Panc1 (cell line): Measurements from ENCODE around the gene HTR1E. TPM values are rescaled to one million over a fixed set of nuclear protein-coding genes. Genes with fewer than 3 reads are reported as not detected.

Experiments used
- ATAC-seq: fragments of 200-7000 bp; cut with Tn5 transposase; 2 replicates; pipeline ENCODE4 v1.9.1; 2020; ENCODE audit warnings: mild to moderate bottlenecking, moderate library complexity
- BruUV-seq: library from RNA; stranded (reverse); fragments of 400-500 nt; replicated peaks from 2 replicates; lab custom pipeline; 2021; lab: Mats Ljungman, UMichigan
- CTCF ChIA-PET: fragments of 300-600 bp; sonication (Branson Sonifier 250); formaldehyde crosslinking; loops from one replicate; lab custom pipeline; 2022; ENCODE audit warnings: antibody characterized with exemption; lab: Charles Lee
- POLR2A ChIA-PET: fragments of 300-600 bp; sonication (Branson Sonifier 250); formaldehyde crosslinking; loops from one replicate; lab custom pipeline; 2022; ENCODE audit warnings: antibody characterized with exemption; lab: Charles Lee
- DNase-seq: peaks from one replicate; pipeline ENCODE4 v3.0.0-alpha.2; 2010; ENCODE audit warnings: low read depth, low spot score
- H3K27ac ChIP-seq: 2 replicates; pipeline ENCODE4 v1.5.1; 2011; ENCODE audit warnings: mild to moderate bottlenecking, low read length, inconsistent platforms
- H3K27me3 ChIP-seq: fragments of 200-500 bp; sonication (Bioruptor generic); 2 replicates; pipeline ENCODE4 v1.6.0; 2014; ENCODE audit warnings: low read length, inconsistent platforms; ENCODE audit not compliant: control insufficient read depth, insufficient read depth
- H3K36me3 ChIP-seq: fragments of 200-500 bp; sonication (Bioruptor generic); 2 replicates; pipeline ENCODE4 v1.5.1; 2014; ENCODE audit warnings: inconsistent platforms, mild to moderate bottlenecking, low read length, moderate library complexity; ENCODE audit not compliant: control insufficient read depth, insufficient read depth
- H3K4me1 ChIP-seq: 2 replicates; pipeline ENCODE4 v1.5.1; 2011; ENCODE audit warnings: inconsistent platforms, mild to moderate bottlenecking, low read length, moderate library complexity; ENCODE audit not compliant: control insufficient read depth, insufficient read depth
- H3K4me3 ChIP-seq, 2 experiments: 2 replicates each; pipeline ENCODE4 v1.5.1; 2011 to 2012; ENCODE audit warnings: low read depth in 2 of 2, low read length in 2 of 2, mild to moderate bottlenecking in 2 of 2, inconsistent platforms in 1 of 2, moderate library complexity in 1 of 2
- H3K9me3 ChIP-seq: fragments of 200-500 bp; sonication (Bioruptor generic); 2 replicates; pipeline ENCODE4 v1.5.1; 2014; ENCODE audit warnings: low read depth, mild to moderate bottlenecking, inconsistent platforms, low read length, moderate library complexity; ENCODE audit not compliant: control insufficient read depth, insufficient read depth
- CTCF ChIP-seq: fragments of 450-650 bp; IDR thresholded peaks from 2 replicates; pipeline ENCODE4 v1.5.1; 2017; ENCODE audit warnings: mild to moderate bottlenecking
- POLR2AphosphoS5 ChIP-seq: IDR thresholded peaks from 2 replicates; pipeline ENCODE4 v1.6.1; 2012; ENCODE audit warnings: mild to moderate bottlenecking, low read depth, low read length, moderate library complexity
- REST ChIP-seq, 2 experiments: IDR thresholded peaks; 2 replicates each; pipeline ENCODE4 v1.6.1; 2011 to 2012; ENCODE audit warnings: low read depth in 2 of 2, control low read depth in 1 of 2, low read length in 1 of 2, mild to moderate bottlenecking in 1 of 2, moderate library complexity in 1 of 2; ENCODE audit not compliant: insufficient read depth in 1 of 2
- SIN3A ChIP-seq: IDR thresholded peaks from 2 replicates; pipeline ENCODE4 v1.6.1; 2012; ENCODE audit warnings: low read depth, mild to moderate bottlenecking, low read length, moderate library complexity, borderline replicate concordance; ENCODE audit not compliant: insufficient read depth
- in situ Hi-C: cut with HindIII; loops from 2 replicates; pipeline ENCODE4 v1.10.0; 2016; ENCODE audit warnings: low sequenced_read_pairs, low pct_unique_long_range_greater_than_20kb
- intact Hi-C: fragments of 100-400 bp; cut with micrococcal nuclease; formaldehyde crosslinking; loops from one replicate; pipeline ENCODE4 v1.10.0; 2022; ENCODE audit not compliant: unreplicated experiment
- total RNA-seq: library from RNA; stranded (reverse); gene quantifications from one replicate; pipeline ENCODE4 v1.2.1, GENCODE V29; 2021; ENCODE audit not compliant: unreplicated experiment

Gene HTR1E
- total RNA-seq, 1 experiment from 2014 or later = not detected

- no peaks in the 10 kb centered on the region; the same call in 1 of the 2 replicates for H3K4me1 ChIP-seq
- no peaks in the 10 kb centered on the region for H3K36me3 ChIP-seq
- intact Hi-C loops = loop anchor here (5.0 to 10.0 kb wide), 3 partner anchors 82 to 1194 kb away; no protein-coding TSS in a partner anchor
- H3K27me3 ChIP-seq = peaks cover 28% of the 10 kb centered on the region
- DNase-seq = no peak
- in situ Hi-C loops = no loop called here
- no TSS peak for BruUV-seq
- TF ChIP-seq REST (IDR thresholded peaks at IDR 0.05; ENCODE audit: insufficient read depth in 1 of 2, low read depth in 2 of 2, low read length in 1 of 2) (no peak), SIN3A (no peak)
- no peak overlapping the region for H3K4me3 ChIP-seq
- no peak overlapping the region for H3K27ac ChIP-seq
- ChIA-PET CTCF (no interaction called here), POLR2A (no interaction called here)
- no peak for ATAC-seq
- H3K9me3 ChIP-seq = no peaks in the 10 kb centered on the region
These were observed 1.5 kb downstream of the HTR1E start for GRCh38 chr6:86938814-86939213.

- in situ Hi-C loops = no loop called here
- Histone ChIP-seq H3K4me3 (no peak overlapping the region), H3K36me3 (no peaks in the 10 kb centered on the region), H3K27me3 (peaks cover 10% of the 10 kb centered on the region), H3K27ac (no peak overlapping the region), H3K4me1 (no peaks in the 10 kb centered on the region; the same call in 1 of the 2 replicates), H3K9me3 (no peaks in the 10 kb centered on the region)
- intact Hi-C loops = no loop called here
- DNase-seq (no peak), ATAC-seq (no peak)
- ChIA-PET CTCF (no interaction called here), POLR2A (no interaction called here)
- TF ChIP-seq CTCF (no peak), SIN3A (no peak), POLR2AphosphoS5 (no peak), REST (IDR thresholded peaks at IDR 0.05; ENCODE audit: insufficient read depth in 1 of 2, low read depth in 2 of 2, low read length in 1 of 2) (no peak)
- BruUV-seq = no TSS peak
These were observed 4.1 kb downstream of the HTR1E start for GRCh38 chr6:86941461-86941860.
